Right cardiac atrium (tissue), 5 donors: ENCODE results near the gene PIPOX. TPM values are rescaled to one million over a fixed set of nuclear protein-coding genes. Genes with fewer than 3 reads are reported as not detected.

Source experiments
- ATAC-seq, 2 donors: fragments of 200-7000 bp; cut with Tn5 transposase; one replicate each; pipeline versions ENCODE4 v1.8.0 to v1.9.1; 2020; ENCODE audit warnings: moderate library complexity in 2 of 2, mild to moderate bottlenecking in 1 of 2
- DNase-seq, 3 donors: peaks; one replicate each; pipeline ENCODE4 v3.0.0-alpha.2; 2020
- H3K27ac ChIP-seq: one replicate; pipeline ENCODE4 v1.5.1; 2013; ENCODE audit warnings: mild to moderate bottlenecking, low read length, control low read depth, moderate library complexity
- H3K27me3 ChIP-seq: one replicate; pipeline ENCODE4 v1.6.1; 2013; ENCODE audit not compliant: control insufficient read depth, insufficient read depth
- H3K4me1 ChIP-seq: one replicate; pipeline ENCODE4 v1.6.1; 2013; ENCODE audit warnings: low read length; ENCODE audit not compliant: control insufficient read depth, insufficient read depth
- H3K4me3 ChIP-seq: one replicate; pipeline ENCODE4 v1.5.1; 2013; ENCODE audit warnings: low read length, control low read depth
- H3K9me3 ChIP-seq: one replicate; pipeline ENCODE4 v1.6.1; 2013; ENCODE audit warnings: low read length; ENCODE audit not compliant: control insufficient read depth
- WGBS: extraction: QIAGEN DNeasy Blood & Tissue Kit; methylation state at CpG from one replicate; pipeline ENCODE4 v1.1.7; 2013; 5-methylcytosine and 5-hydroxymethylcytosine counted together
- intact Hi-C, 4 donors: fragments of 100-400 bp; cut with DNase I; formaldehyde crosslinking; loops; one replicate each; pipeline versions ENCODE4 v1.11.0 to v1.14.0; 2022 to 2023
- polyA plus RNA-seq: library from polyadenylated mRNA; stranded (reverse); fragments of 200-250 nt; gene quantifications from one replicate; pipeline ENCODE4 v1.2.3, GENCODE V29; 2013
- total RNA-seq, 4 donors: library from RNA; stranded (reverse); fragmentation: NEBNext Ultra II Directional; extraction: Animal tissue kit (Norgen Biotek cat#: 25700); gene quantifications; one replicate each; pipeline ENCODE4 v1.2.1, GENCODE V29; 2021
- donor health status: healthy with polysubstance abuse.
- donor health status: DM: no; HTN: yes; CAD: no.
- donor health status: DM: no; HTN: no; CAD: no.
- donor health status: DM: no; HTN: yes; CAD: no; lungs with severe emphysema.
- donor health status: DM: yes; HTN: yes; CAD: no.

Gene PIPOX
- total and polyA plus RNA-seq, 5 donors = 0.45 to 1.4 (median 0.58) TPM

DNA sequence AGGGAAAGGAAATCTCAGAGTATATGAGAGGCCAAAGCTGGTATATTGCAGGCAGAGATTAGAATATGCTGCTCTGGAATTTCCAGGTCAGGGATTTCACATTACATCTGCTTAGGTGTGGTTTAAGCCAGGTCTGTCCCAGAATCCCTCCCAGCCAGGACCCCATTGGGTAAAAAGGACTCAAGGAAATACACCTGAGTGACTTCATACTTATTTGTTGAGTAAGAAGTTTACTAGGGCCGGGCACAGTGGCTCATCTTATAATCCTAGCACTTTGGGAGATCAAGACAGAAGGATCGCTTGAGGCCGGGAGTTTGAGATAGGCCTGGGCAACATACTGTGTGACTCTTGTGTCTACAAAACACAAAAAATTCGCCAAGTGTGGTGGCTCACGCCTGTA, 7.2 kb downstream of the PIPOX start:
- 92% methylated on average over 5 of the region's 5 CpGs for WGBS
- no peak overlapping the region for H3K27ac ChIP-seq
- no peaks in the 10 kb centered on the region for H3K9me3 ChIP-seq
- no peak overlapping the region for H3K4me3 ChIP-seq
- no peaks in the 10 kb centered on the region for H3K4me1 ChIP-seq
- DNase-seq = no peak
- H3K27me3 ChIP-seq = no peaks in the 10 kb centered on the region
- ATAC-seq = no peak
- intact Hi-C loops = no loop called here

DNA sequence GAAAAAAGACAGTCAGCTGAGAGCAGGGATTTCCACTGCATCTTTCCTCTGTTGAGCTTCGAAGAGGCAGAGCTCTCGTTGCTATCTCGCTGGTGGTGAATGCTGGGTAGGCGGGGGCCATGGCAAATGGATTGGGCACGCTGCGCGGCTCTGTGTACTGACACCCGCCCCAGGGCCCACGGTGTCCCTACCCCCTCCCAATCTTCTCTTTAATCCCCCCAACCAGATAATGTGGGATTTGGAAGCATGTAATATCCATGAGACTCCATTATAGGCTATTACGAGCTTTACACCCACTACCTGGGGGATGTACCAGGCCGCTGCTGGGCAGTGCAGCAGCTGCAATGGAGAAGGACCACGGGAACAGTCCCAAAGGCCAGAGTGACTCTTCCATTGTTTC, 8.3 kb downstream of the PIPOX start:
- Histone ChIP-seq H3K4me1 (no peaks in the 10 kb centered on the region), H3K27ac (no peak overlapping the region), H3K27me3 (no peaks in the 10 kb centered on the region), H3K9me3 (no peaks in the 10 kb centered on the region), H3K4me3 (no peak overlapping the region)
- intact Hi-C loops = no loop called here
- 83% methylated on average over 12 of the region's 12 CpGs for WGBS
- ATAC-seq (no peak), DNase-seq (no peak)

DNA sequence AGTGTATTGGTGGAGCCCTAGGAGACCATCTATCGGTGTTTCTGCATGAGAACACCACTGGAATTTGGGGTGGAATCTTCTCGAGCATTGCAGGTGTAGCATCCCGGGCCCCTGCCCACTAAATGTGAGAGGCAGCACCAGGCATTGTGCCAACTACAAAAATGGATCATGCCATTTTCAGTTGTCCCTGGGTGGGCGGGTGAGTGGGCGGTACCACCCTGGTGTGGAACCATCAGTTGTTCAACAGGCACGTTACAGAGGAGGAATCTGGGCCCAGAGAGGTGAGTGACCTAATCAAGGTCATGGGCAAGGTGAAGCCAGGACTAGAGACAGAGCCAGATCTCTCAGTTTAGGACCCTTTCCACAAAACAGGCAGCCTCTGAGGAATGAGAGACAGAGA, 8.8 kb downstream of the PIPOX start:
- intact Hi-C loops = no loop called here
- no peaks in the 10 kb centered on the region for H3K9me3 ChIP-seq
- H3K27me3 ChIP-seq = no peaks in the 10 kb centered on the region
- no peak overlapping the region for H3K4me3 ChIP-seq
- DNase-seq = no peak
- 78% methylated on average over 6 of the region's 6 CpGs for WGBS
- ATAC-seq = no peak
- no peak overlapping the region for H3K27ac ChIP-seq
- no peaks in the 10 kb centered on the region for H3K4me1 ChIP-seq

DNA sequence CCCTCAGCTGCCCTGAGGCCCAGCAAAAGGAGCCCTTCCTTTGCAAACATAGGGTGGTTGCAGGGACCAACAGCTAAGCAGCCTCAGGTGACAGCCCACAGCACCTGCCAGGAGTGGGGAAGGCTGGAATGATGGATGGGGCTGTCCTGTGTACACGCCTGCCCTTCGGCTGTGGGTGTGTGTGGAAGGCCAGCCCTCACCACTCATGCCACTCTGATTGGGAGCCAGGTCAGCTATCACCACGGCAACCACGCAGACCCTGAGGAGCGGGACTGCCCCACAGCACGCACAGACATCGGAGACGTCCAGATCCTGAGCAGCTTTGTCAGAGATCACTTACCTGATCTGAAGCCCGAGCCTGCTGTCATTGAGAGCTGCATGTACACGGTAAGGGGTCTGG, 11.9 kb downstream of the PIPOX start:
- DNase-seq (no peak), ATAC-seq (no peak)
- H3K9me3 ChIP-seq = no peaks in the 10 kb centered on the region
- intact Hi-C loops = no loop called here
- no peaks in the 10 kb centered on the region for H3K27me3 ChIP-seq
- H3K4me3 ChIP-seq = no peak overlapping the region
- H3K4me1 ChIP-seq = no peaks in the 10 kb centered on the region
- WGBS = 79% methylated on average over 10 of the region's 10 CpGs
- H3K27ac ChIP-seq = no peak overlapping the region

- no peaks in the 10 kb centered on the region for H3K27me3 ChIP-seq
- H3K9me3 ChIP-seq = no peaks in the 10 kb centered on the region
- ATAC-seq = no peak
- intact Hi-C loops = no loop called here
- no peaks in the 10 kb centered on the region for H3K4me1 ChIP-seq
- H3K27ac ChIP-seq = no peak overlapping the region
- no peak for DNase-seq
- WGBS = 66% methylated on average over 4 of the region's 4 CpGs
- H3K4me3 ChIP-seq = no peak overlapping the region
Observed at GRCh38 chr17:29057361-29057760, 14.4 kb downstream of the PIPOX start.

DNA sequence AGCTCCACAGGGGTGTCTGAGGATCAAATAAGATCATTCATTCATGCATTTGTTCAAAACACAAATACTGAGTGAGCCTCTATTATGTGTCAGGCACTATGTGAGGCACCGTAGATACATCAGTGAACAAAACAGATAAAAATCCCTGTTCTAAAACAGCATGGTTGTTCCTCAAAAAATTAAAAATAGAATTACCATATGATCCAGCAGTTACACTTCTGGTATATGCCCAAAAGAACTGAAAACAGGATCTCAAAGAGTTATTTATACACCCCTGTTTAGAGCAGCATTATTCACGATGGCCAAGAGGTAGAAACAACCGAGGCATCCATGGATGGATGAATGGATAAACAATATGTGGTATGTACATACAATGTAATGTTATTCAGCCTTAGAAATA, 15.4 kb downstream of the PIPOX start:
- WGBS = 86% methylated on average over 3 of the region's 3 CpGs
- ATAC-seq = no peak
- DNase-seq = no peak
- Histone ChIP-seq H3K27ac (no peak overlapping the region), H3K4me3 (no peak overlapping the region), H3K9me3 (no peaks in the 10 kb centered on the region), H3K4me1 (no peaks in the 10 kb centered on the region), H3K27me3 (no peaks in the 10 kb centered on the region)
- intact Hi-C loops = no loop called here

DNA sequence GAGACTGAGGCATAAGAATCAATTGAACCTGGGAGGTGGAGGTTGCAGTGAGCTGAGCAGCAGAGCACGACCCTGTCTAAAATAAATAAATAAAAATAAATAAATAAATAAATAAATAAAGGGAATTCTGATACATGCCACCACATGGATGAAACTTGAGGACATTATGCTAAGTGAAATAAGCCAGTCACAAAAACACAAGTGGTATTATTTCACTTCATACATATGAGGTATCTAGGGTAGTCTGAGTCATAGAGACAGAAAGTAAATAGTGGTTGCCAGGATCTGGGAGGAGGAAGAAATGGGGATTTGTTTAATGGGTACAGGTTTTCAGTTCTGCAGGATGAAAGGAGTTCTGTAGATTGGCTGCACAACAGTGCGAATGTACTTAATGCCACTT, 16.3 kb downstream of the PIPOX start:
- Histone ChIP-seq H3K27ac (no peak overlapping the region), H3K4me3 (no peak overlapping the region), H3K9me3 (no peaks in the 10 kb centered on the region), H3K27me3 (no peaks in the 10 kb centered on the region), H3K4me1 (no peaks in the 10 kb centered on the region)
- WGBS = 88% methylated on average over 2 of the region's 2 CpGs
- intact Hi-C loops = no loop called here
- ATAC-seq (no peak), DNase-seq (no peak)

- no peak for DNase-seq
- H3K4me1 ChIP-seq = no peaks in the 10 kb centered on the region
- H3K27ac ChIP-seq = no peak overlapping the region
- no peak overlapping the region for H3K4me3 ChIP-seq
- intact Hi-C loops = no loop called here
- 32% methylated on average over 6 of the region's 6 CpGs for WGBS
- ATAC-seq = peak; percentile 21 to 47
- H3K27me3 ChIP-seq = no peaks in the 10 kb centered on the region
- no peaks in the 10 kb centered on the region for H3K9me3 ChIP-seq
Observed at GRCh38 chr17:29060475-29060874, 17.5 kb downstream of the PIPOX start.

GRCh38 chr17:29061036-29061435, 18.1 kb downstream of the PIPOX start:
- intact Hi-C loops = no loop called here
- ATAC-seq (peak; percentile 45 to 49), DNase-seq (no peak)
- whole genome bisulfite sequencing = 27% methylated on average over 8 of the region's 8 CpGs
- no peaks in the 10 kb centered on the region for H3K27me3 ChIP-seq
- no peak overlapping the region for H3K27ac ChIP-seq
- no peaks in the 10 kb centered on the region for H3K9me3 ChIP-seq
- H3K4me1 ChIP-seq = no peaks in the 10 kb centered on the region
- H3K4me3 ChIP-seq = no peak overlapping the region

- Histone ChIP-seq H3K4me3 (no peak overlapping the region), H3K27ac (no peak overlapping the region), H3K9me3 (no peaks in the 10 kb centered on the region), H3K27me3 (no peaks in the 10 kb centered on the region), H3K4me1 (no peaks in the 10 kb centered on the region)
- intact Hi-C loops = no loop called here
- WGBS = 93% methylated on average over 9 of the region's 9 CpGs
- ATAC-seq = no peak
- no peak for DNase-seq
Observed at GRCh38 chr17:29062215-29062614, 19.3 kb downstream of the PIPOX start.

DNA sequence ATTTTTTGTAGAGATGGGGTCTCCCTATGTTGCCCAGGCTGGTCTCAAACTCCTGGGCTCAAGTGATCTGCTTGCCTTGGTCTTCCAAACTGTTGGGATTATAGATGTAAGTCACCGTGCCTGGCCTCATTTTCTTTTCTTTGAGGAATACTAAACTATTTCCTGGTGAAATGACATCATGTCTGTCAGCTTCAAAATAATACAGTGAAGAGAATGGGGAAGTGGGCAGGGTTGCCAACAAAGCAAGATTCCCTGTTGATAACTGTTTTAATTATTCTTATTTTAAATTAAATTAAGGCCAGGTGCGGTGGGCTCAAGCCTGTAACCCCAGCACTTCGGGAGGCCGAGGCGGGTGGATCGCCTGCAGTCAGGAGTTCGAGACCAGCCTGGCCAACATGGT, 21.1 kb downstream of the PIPOX start:
- H3K4me1 ChIP-seq = no peaks in the 10 kb centered on the region
- H3K27me3 ChIP-seq = no peaks in the 10 kb centered on the region
- ATAC-seq = no peak
- H3K27ac ChIP-seq = no peak overlapping the region
- no peaks in the 10 kb centered on the region for H3K9me3 ChIP-seq
- intact Hi-C loops = no loop called here
- 81% methylated on average over 7 of the region's 7 CpGs for WGBS
- no peak overlapping the region for H3K4me3 ChIP-seq
- no peak for DNase-seq

DNA sequence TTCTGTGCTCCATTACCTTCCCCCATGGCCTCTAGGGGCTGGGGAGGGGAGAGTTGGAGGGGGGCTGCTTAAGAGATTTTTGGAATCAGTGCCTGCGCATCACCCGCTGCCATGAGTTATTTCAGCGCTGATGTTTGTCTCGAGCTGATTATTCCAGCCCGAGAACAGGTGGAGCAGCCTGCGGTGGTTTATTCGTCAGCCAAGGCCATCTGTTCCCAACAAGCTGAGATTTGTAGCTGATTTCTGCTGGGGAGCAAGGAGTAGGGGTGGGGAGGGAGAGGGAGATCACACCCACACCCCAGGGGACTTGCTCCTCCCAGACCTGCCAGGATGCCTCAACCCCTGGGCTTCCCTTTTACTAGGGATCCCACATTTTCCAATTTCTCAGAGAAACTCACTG, 23.1 kb downstream of the PIPOX start:
- no peak for DNase-seq
- Histone ChIP-seq H3K9me3 (no peaks in the 10 kb centered on the region), H3K27me3 (no peaks in the 10 kb centered on the region), H3K4me1 (peaks cover 4% of the 10 kb centered on the region), H3K27ac (no peak overlapping the region), H3K4me3 (no peak overlapping the region)
- 92% methylated on average over 7 of the region's 7 CpGs for WGBS
- ATAC-seq = no peak
- intact Hi-C loops = no loop called here
